GM19238 (cell line): ENCODE results near the gene DHDDS.

ENCODE experiments used
- DNase-seq: peaks from one replicate; pipeline ENCODE4 v3.0.0; 2011; ENCODE audit warnings: low spot score; ENCODE audit not compliant: insufficient read length

The DHDDS gene

DNA sequence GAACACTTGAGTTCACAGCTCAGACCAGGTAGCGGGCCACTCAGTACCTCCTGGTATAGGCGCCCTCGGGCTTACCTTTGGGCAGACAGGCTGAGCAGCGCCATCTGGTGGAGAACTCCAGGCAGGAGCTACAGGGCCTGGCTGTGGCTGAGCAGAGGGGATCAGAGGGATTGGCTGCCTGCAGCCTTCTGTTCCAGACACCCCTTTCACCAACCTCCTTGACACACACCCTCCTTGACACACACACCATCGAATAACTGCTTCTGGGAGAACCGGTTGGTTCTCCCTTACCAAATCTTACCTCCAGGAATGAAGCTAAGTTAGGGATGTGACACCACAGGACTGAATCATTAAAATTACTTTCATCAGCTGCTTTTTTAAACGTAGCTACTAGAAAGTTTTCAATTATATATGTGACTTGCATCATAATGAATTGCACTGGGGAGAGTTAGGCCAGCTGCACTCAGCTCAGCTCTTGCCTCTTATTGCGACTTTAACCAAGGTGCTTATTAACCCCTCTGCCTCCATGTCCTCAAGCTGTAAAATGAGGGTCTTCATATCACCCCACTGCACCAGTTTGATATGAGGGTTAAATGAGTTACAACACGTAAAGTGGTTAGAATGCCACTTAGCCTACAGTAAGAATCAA lies 14.9 kb upstream of the DHDDS start:
- peak; percentile 74 for DNase-seq

DNA sequence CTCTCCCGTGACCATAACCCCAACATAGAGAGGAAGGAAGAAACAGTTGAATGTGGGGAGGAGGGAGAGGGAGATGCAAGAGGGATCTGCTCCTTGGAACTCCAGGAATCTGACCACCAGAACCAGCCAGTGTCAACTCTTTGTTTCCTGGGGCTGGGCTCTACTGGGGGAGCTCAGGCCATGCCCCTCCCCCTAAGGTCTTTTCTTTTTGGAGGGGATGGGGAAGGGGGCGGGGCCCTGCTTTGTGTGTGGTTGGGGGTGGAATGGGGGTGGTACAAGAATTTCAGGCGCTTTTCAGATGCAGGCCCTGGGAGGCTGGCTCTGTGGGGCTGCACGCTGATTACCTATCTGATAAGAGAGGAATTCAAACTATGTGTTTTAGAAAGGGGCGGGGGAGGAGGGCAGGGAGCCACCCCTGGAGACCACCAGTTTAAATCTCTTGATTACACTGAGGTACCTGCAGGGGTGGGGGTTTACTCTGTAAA lies 13.2 kb upstream of the DHDDS start:
- no peak for DNase-seq

DNA sequence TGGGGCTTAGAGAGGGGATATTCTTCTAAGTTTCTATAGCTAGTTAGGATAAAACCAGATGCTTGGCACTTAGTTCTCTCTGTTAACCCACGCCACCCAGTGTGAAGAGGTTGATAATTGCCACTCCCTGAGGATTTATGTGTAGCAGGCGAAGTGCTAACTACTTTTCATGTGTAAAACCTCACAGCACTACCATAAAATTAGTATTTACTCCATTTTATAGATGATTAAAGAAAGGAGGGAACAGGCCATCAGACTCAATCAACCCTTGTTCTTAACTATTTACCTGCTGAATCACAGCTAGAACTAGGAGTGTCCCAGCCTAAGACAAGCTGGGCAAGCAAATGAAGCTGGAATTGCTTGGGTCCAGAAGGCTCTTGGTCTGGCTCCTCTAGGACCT lies 12.6 kb upstream of the DHDDS start:
- DNase-seq: no peak

DNA sequence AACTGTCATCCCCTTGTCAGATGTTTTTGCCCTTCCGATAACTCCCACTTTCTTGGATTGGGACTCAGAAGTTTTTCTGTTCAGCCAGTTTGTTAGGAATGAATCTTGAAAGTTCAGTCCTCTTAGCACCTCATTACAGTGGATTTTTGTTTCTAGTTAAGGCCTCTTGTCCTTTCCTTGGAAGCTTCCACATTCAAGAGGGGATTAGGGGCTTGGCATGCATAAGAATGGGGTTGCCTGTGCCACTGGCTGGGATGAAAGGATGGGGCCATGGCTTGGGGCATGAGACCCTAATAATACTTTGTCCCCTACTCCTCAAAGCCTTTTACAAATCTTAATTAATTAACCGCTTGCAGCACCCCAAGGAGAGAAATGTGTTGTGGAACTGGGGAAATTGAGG lies 2.4 kb upstream of the DHDDS start:
- DNase-seq: no peak

DNA sequence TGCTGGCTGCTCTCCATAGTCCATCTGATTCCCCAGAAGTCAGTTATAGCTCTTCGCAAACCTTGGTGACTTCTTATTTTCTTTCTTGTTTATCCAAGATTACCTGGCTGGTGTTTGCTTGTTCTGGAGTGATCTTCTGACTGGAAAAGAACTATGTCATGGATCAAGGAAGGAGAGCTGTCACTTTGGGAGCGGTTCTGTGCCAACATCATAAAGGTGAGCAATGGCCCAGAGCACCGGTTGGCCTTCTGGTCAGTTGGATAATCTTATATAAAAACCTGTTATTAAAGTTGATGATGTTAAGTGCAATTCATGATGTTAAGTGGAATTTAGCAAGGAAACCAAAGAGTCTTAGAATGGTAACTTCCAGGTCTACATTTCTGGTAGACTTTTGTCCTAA lies 672 bp downstream of the DHDDS start:
- DNase-seq: no peak

DNA sequence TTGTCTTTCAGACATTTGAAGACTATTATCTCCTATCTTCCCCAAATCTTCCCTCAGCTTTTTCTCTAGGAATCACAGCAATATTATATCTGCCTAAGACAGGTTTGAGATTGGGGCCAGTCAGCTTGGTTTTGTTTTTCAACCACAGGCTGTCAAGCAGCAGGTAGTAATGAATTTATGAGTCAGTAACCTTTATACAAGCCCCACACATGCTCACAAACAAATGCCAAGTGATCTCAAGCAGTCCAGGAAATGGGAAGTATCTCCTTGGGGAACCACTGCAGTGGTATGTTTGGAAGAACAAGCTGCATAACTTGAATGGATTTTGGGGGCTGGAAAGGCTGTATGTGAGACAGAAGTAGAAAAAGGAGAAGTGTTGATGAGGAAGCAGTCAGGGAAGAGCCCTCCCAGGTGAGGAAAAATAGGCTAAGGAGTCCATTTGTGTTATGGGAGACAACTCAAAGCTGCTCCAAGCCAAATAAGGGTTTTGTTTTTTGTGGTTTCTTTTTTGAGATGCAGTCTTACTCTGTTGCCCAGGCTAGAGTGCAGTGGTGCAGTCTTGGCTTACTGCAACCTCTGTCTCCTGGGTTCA lies 2.1 kb downstream of the DHDDS start:
- no peak for DNase-seq

DNA sequence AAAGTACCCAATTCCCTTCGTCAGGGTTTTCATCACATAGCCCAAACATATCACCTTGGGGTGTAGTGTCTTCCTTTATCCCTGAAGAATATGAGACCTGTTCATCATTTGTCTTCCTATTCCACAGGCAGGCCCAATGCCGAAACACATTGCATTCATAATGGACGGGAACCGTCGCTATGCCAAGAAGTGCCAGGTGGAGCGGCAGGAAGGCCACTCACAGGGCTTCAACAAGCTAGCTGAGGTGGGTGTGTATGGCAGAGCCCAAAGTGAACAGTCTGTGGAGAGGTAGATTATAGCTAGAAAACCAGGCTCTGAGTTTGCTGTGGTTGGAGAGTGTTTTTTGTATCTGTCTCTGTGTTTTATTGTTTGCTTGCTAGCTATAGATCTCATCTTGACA lies 5.9 kb downstream of the DHDDS start:
- no peak for DNase-seq

DNA sequence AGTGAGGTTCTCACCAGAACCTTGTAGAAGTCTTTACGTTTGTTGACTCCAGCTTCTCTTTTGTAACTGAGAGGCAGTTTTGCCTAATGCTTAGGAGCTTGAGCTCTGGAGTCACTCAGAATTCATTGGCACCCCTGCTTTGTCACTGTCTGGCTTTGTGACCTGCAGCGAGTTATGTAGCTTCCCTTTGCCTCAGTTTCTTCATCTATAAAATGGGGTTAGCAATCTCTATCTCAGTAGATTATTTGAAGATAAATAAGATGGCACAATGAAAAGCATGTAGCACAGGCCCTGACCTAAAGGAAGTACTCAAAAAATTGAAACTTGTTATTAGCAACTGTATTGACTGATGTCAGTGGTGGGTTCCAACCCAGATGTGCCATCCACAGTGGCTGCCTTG lies 8.1 kb downstream of the DHDDS start:
- no peak for DNase-seq

DNA sequence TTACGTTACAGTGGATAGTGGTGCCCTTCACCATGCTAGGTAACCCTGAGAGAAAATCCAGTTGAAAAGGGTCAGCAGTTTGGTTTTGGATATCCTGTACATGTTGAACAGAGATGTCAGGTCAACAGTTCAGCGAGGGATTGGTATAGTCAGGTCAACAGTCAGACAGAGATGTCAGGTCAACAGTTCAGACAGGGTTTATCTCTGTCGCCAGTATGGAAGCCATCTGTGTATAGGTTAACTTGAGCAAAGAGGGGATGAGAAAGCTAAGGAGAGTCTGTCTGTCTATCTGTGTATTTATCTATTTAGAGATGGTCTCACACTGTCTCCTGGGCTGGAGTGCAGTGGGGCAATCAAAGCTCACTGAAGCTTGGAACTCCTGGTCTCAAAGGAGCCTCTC lies 17.7 kb downstream of the DHDDS start:
- DNase-seq: no peak

DNA sequence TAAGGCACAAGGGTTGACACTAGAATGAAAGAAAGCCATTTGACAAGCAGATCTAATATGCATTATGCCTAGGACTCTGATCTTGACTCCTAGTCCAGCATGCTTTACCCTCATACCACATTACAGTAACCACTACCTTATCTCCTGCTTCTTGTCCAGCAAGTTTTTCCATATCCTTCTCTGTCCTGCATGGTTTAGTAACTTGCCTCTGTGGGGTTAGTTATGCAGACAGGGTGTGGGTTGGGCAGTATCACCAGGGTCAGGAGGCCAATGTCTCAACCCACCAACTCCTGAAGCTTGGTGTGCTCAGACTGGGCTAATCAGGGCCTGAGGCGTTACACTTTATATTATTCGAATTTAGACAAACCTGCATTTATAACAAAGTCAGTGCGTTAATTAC lies 18.8 kb downstream of the DHDDS start:
- no peak for DNase-seq

DNA sequence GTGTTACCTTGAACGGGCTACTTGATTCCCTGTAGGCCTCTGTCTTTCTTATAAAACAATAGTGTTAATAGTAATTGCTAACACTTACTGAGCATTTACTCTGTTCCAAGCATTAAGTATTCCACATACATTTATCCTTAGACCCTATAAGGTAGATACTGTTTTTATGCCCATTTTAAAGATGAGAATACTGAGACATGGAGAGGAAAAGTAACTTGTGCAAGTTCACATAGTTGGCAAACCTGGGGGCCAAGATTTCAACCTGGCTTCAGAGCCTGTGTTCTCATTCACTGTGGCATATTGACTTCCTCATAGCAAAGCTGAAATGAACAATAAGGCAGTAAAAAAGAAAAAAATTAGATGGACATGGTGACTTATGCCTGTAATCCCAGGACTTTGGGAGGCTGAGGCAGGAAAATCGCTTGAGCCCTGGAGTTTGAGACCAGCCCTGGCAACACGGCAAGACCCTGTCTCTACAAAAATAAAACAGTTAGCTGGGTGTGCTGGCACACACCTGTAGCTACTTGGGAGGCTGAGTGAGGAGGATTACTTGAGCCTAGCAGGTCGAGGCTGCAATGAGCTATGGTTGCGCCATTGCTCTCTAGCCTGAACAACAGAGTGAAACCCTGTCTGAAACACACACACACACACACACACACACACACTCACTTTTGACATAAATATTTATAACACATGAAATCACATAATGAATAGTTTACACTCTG lies 20.5 kb downstream of the DHDDS start:
- no peak for DNase-seq

DNA sequence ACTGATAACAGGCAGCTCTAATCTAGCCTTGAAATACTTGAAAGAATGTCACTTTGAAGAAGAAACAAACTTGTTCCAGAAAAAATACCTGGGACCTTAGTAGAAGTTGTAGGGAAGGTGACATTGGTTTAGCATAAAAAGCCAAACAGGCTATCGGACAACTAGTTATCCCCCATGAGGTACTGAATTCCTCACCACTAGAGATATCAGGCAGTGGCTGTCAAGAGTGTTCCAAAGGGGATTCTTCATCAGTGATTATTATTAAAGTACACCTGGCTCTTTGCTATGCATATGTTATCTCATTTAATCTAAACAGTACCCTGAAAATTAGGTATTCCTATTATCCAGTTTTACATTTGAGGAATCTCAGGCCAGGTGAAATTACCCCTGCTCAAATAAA lies 27.0 kb downstream of the DHDDS start:
- DNase-seq: no peak

DNA sequence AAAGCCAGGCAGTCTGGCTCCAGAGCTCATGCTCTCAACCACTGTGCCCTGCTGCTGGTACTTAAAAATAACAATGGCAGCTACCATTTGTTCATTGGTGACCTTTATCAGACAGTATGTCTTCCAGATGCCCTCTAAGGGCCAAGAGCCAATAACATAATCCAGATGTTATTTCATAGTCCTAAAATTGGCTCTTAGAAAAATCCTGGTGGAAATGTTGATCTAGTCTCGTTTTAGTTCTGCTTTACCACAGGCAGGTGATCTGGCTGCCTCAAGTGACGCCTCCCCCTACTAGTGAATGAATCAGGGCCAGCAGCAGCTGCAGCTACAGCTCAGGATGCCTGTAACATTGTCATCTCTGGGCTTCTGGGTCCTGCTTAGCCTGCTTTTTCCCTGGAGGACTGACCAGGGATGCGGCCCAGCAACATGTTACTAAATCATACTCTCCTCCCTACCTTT lies 27.5 kb downstream of the DHDDS start:
- DNase-seq: no peak

DNA sequence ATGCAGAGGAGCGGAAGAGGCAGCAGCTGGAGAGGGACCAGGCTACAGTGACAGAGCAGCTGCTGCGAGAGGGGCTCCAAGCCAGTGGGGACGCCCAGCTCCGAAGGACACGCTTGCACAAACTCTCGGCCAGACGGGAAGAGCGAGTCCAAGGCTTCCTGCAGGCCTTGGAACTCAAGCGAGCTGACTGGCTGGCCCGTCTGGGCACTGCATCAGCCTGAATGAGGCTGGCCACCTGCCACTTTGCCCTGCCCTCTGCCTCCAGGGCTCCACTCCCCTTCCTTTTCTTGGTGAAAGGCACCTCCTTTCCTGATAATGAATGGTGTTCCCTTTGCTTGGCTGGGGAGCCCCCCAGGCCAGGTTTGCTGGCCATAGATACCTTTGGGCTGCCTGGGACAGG lies 36.8 kb downstream of the DHDDS start:
- no peak for DNase-seq

DNA sequence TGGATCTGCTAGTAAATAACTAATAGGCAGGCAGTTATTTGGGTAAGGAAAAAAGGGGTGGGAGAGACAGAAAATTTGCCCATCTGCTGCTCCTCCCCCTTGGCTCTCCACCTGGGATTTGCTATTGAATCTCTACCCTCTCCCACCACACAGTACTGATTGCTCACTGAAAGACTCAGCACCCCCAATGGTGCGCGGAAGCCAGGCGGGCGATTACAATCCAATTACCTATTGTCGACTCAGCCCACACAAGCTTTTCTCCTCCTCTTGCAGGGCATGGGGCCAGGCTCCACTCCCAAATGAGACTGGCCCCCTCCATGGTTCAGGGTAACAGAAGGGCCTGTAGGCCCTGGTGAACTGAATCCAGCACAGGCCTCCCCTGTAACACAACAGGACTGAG lies 37.4 kb downstream of the DHDDS start:
- DNase-seq: no peak

DNA sequence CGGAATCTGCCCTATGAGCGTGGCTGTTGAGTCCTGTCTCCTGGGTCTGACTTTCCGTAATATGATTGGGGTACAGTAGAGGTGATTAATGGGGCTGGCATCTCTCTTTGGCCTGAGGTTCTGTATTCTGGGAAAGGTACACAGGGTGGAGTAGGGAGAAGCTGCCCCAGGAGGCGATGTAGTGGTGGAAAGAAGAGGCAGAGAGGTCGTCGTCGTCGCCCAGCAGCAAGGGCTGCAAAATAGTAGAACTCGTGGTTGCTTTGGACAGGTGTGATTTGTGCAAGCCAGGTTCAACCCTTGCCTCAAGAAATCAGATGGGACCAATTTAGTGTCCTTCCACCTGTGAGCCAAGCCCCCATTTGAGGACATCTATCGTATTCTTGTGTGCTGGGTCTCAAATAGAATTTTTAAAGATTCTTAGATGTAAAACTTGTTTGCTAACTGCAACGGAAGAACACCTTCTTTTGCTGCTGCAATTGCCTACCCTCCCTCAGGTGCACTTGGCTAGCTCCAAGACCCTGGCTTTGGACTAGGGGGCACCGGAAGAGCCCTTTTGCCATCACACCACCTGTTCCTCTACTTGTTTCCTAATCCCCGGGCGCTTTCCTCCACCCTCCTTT lies 38.9 kb downstream of the DHDDS start:
- DNase-seq: no peak

DNA sequence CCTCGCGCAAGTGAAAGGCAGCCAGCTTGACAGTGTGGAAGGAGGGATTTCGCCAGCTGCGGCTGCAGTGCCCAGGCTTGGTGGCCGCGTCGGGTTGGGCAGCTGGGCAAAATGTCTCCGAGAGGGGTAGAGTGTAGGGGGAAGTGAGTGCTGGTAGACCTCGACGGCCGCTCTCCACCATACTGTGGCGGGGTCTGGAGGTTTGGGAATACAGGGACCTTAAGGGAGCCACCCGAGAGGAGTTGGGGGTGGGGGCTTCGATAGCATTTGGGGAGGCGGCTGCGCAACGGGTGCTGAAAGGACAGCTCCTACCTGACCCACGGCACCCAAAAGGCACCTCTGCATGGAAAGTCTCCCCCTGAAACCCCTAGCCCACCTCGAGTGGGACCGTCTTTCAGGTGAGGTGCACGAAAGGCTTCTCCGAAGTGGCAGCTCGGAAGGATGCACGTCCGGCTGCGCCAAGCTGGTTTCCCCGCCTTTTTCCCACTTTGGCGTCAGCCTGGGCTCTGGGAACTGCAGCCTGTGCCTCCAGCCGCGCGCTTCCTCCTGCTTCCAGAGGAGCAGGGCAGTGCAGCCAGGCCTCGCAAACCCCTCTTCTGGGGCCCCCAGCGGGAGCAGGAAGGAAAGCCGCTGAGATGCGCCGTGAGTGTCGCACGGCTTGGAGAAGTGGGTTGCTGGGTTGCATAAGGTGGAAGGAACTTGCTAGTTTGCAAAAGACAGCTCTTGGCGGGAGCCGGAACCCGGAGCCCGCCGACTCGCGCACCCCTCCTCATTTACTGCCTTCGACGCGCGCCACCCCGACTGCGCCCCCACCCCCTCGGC lies 39.6 kb downstream of the DHDDS start:
- no peak for DNase-seq

DNA sequence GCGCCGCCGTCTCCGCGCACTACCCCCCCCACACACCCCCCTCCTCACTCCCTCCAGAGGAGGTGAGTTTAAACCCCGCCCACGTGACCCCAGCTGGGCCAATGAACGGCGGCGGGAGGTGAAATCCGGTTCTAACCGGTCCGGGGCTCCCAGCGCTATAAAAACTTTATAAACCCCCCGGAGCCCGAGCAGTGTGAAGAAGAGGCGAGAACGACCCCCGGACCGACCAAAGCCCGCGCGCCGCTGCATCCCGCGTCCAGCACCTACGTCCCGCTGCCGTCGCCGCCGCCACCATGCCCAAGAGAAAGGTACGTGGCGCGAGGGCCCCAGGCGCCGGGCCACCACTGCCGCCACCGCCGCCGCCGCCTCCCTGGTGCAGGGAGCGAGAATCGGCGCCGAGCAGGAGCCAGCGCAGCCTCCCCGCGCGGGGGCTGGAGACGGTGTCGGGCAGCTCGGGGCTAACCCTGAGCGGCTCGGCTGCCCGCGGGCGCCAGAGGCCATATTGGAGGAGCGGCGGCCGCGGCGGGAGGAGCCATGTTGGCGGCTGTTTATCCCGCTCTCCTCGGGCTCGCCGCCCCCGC lies 40.3 kb downstream of the DHDDS start, which contains the start of gene HMGN2:
Gene HMGN2 (plus strand): TSS at position 121 of the 581 bp plus-strand sequence. CDS start 173 bp downstream, at position 294.
- DNase-seq: peak; percentile 82

DNA sequence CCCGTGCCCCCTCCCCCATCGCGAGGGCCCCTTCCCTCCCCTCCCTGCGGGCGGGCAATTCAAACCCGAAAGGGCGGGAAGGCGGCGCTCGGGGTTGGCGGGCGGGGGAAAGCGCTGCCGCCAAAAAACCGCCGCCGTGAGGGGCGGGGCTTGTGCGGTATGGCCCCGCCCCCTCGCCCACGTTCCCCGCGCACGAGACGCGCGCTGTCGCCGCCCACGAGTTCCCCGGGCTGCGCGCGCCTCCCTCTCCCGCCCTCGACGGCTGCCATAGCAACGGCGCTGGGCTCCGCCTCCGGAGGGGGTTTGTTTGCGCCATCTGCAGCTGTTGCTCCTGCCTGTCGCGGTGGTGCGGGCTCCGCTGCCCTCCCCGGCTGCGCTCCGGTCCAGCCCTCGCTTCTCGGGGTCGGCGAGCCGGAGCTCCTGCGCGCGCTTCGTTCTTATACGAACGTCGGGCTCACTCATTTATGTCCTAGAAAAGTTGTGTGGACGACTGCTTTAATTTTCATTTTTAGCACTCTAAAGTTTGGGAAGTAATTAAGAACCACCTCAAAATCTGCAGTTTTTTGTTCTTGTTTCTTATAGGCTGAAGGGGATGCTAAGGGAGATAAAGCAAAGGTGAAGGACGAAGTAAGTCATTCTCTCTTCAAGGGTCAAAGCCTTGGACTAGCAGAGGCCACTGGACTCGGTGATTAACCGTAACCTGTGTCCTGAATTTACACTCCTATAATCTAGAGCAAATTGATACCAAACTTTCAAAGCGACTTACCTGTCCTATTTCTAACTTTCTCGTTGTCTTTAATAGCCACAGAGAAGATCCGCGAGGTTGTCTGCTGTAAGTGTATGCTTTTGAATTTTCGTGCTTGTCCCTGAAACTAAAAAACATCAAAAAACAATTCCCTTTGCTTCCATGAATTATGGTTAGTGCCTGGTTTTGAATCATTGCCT lies 41.1 kb downstream of the DHDDS start:
- peak; percentile 87 for DNase-seq

DNA sequence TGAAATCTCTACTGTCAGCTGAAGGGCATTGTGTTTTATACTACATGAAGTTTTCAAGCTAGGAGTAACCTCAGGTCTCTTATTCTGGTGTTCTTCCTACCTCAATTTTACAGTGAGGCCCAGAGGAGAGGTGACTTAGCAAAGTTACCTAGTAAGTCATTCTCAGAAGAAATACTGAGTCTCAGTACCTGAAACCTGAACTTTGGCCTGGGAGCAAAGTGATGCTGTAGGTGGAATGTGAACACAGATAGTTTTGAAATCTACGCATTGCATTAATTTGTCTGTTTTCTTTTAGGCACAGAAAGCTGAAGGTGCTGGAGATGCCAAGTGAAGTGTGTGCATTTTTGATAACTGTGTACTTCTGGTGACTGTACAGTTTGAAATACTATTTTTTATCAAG lies 42.7 kb downstream of the DHDDS start:
- DNase-seq: no peak
